ENCODE results near the gene RAB18. TPM values are rescaled to one million over a fixed set of nuclear protein-coding genes. Genes with fewer than 3 reads are reported as not detected.

Gene RAB18
- 10 to 100 TPM; 13.1 to 84.5 (median 36.4) TPM for total RNA-seq

- H3K36me3 ChIP-seq: no peaks in the 10 kb centered on the region
- H3K4me3 ChIP-seq: peak within 1 kb of the TSS; percentile 63 to 93 (median 82)
- in situ Hi-C loops (cut with MboI; ENCODE audit: low pct_ligation_motif_present in 1 of 4, low pct_unique_long_range_greater_than_20kb in 1 of 4, low sequenced_read_pairs in 3 of 4) (loop anchor here in 1 of 4 donors (25.0 kb wide), 2 partner anchors 267 to 1033 kb away; partner anchors contain the start of genes ACBD5 and WAC), intact Hi-C loops (cut with DNase I; ENCODE audit: low total_unique reads) (no loop called here)
- WGBS, 2 donors (ENCODE audit: low coverage in 1 of 2): 1% methylated on average over 39 of the region's 71 CpGs; no CpG with 5 or more reads in 1 of the 2 donors
- no peaks in the 10 kb centered on the region for H3K27me3 ChIP-seq
- H3K27ac ChIP-seq: peak within 1 kb of the TSS; percentile 93 to 94 (median 94)
- TF ChIP-seq CTCF (IDR thresholded peaks at IDR 0.05) (no peak), POLR2A (IDR thresholded peaks at IDR 0.05) (peak; percentile 94), POLR2AphosphoS5 (IDR thresholded peaks at IDR 0.05) (peak; percentile 92 to 95 (median 93)), EP300 (IDR thresholded peaks at IDR 0.05; ENCODE audit: low read depth) (no peak)
- peak; percentile 98 for DNase-seq
- H3K4me1 ChIP-seq: peaks cover 8 to 29% (median 17%) of the 10 kb centered on the region in 4 donors
- H3K9me3 ChIP-seq: no peaks in the 10 kb centered on the region
These were observed at the start of gene RAB18 for GRCh38 chr10:27504007-27504807. Gene RAB18, plus strand, starts transcription at chr10:27504304. Its CDS starts 66 bp downstream, at chr10:27504370.

GRCh38 chr10:27454837-27455236 lies 49.3 kb upstream of the RAB18 start:
- Histone ChIP-seq H3K9me3 (no peaks in the 10 kb centered on the region), H3K27ac (no peak overlapping the region), H3K4me1 (no peaks in the 10 kb centered on the region), H3K27me3 (no peaks in the 10 kb centered on the region), H3K36me3 (no peaks in the 10 kb centered on the region), H3K4me3 (no peak overlapping the region)
- in situ Hi-C loops (cut with MboI; ENCODE audit: low pct_ligation_motif_present in 1 of 4, low pct_unique_long_range_greater_than_20kb in 1 of 4, low sequenced_read_pairs in 3 of 4): no loop called here
- intact Hi-C loops (cut with DNase I; ENCODE audit: low total_unique reads): no loop called here
- no peak for DNase-seq
- 38 to 67% methylated on average over 3 of the region's 3 CpGs for WGBS, 2 donors (ENCODE audit: low coverage in 1 of 2)
- TF ChIP-seq POLR2A (IDR thresholded peaks at IDR 0.05) (no peak), EP300 (IDR thresholded peaks at IDR 0.05; ENCODE audit: low read depth) (no peak), POLR2AphosphoS5 (IDR thresholded peaks at IDR 0.05) (no peak), CTCF (IDR thresholded peaks at IDR 0.05) (no peak)

GRCh38 chr10:27457261-27457945 lies 46.7 kb upstream of the RAB18 start:
- intact Hi-C loops (cut with DNase I; ENCODE audit: low total_unique reads) (no loop called here), in situ Hi-C loops (cut with MboI; ENCODE audit: low pct_ligation_motif_present in 1 of 4, low pct_unique_long_range_greater_than_20kb in 1 of 4, low sequenced_read_pairs in 3 of 4) (no loop called here)
- Histone ChIP-seq H3K9me3 (no peaks in the 10 kb centered on the region), H3K4me1 (no peaks in the 10 kb centered on the region), H3K27ac (no peak overlapping the region), H3K4me3 (no peak overlapping the region), H3K27me3 (no peaks in the 10 kb centered on the region), H3K36me3 (no peaks in the 10 kb centered on the region)
- 80 to 100% methylated on average over 1 to 3 of the region's 3 CpGs for WGBS, 2 donors (ENCODE audit: low coverage in 1 of 2)
- TF ChIP-seq CTCF (IDR thresholded peaks at IDR 0.05) (no peak), EP300 (IDR thresholded peaks at IDR 0.05; ENCODE audit: low read depth) (no peak), POLR2AphosphoS5 (IDR thresholded peaks at IDR 0.05) (no peak), POLR2A (IDR thresholded peaks at IDR 0.05) (no peak)
- DNase-seq: no peak

GRCh38 chr10:27457966-27458365 lies 46.1 kb upstream of the RAB18 start:
- in situ Hi-C loops (cut with MboI; ENCODE audit: low pct_ligation_motif_present in 1 of 4, low pct_unique_long_range_greater_than_20kb in 1 of 4, low sequenced_read_pairs in 3 of 4) (no loop called here), intact Hi-C loops (cut with DNase I; ENCODE audit: low total_unique reads) (no loop called here)
- WGBS, 2 donors (ENCODE audit: low coverage in 1 of 2): 23 to 79% methylated on average over 2 of the region's 2 CpGs
- Histone ChIP-seq H3K27me3 (no peaks in the 10 kb centered on the region), H3K9me3 (no peaks in the 10 kb centered on the region), H3K36me3 (no peaks in the 10 kb centered on the region), H3K27ac (no peak overlapping the region), H3K4me1 (no peaks in the 10 kb centered on the region), H3K4me3 (no peak overlapping the region)
- no peak for DNase-seq
- TF ChIP-seq POLR2AphosphoS5 (IDR thresholded peaks at IDR 0.05) (no peak), CTCF (IDR thresholded peaks at IDR 0.05) (no peak), POLR2A (IDR thresholded peaks at IDR 0.05) (no peak), EP300 (IDR thresholded peaks at IDR 0.05; ENCODE audit: low read depth) (no peak)
